Measurements from ENCODE around the gene SLX4IP. TPM values are rescaled to one million over a fixed set of nuclear protein-coding genes. Genes with fewer than 3 reads are reported as not detected.

The SLX4IP gene
- total and polyA plus RNA-seq, 2 donors (not counting 1 experiment from before 2014, with no cell fraction given), result 2.0 to 8.1 TPM

DNA sequence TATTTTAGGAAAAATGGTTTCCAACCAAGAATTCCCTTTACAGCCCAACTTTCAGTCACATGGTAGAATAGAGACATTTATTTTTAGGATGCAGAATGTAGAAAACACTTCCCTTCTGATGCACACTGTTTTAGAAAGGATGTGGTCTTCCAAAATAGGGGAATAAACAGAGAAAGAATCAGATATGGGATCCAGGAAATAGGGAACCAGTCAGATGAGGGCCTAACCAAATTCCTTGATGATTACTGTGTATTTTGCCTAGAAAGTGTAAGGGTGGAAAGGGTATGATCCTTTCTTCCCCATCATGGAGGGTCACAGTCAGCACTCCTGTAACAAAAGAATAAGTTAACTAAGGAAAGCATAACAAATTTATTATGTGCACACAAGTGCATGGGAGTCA, 27.4 kb downstream of the SLX4IP start:
- H3K4me1 Mint-ChIP-seq, result no peaks in the 10 kb centered on the region

DNA sequence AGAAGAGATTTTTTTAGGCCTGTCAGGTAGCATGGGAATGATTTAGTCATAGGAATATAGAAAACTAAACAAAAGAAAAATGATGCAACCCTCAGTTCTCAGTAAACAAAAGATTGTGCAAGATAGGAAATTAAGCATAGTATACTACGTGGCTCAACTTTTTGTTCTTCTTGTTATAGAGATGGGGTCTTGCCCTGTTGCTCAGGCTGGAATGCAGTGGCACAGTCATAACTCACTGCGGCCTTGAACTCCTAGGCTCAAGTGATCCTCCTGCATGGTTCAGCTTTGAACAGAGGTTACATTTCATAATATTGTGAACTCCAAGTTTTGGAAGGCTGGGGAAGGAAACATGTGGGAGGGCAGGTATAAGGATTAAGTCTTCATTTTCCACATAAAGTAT, 28.5 kb downstream of the SLX4IP start:
- H3K27ac ChIP-seq (ENCODE audit: low read length in 2 of 2), result no peak overlapping the region
- H3K4me1 Mint-ChIP-seq, result no peaks in the 10 kb centered on the region

More for the DNA sequence above, 27.4 kb downstream of the SLX4IP start:
- peaks cover 0 to 3% (median 2%) of the 10 kb centered on the region in 3 donors for H3K9me3 ChIP-seq (ENCODE audit: control extremely low read depth in 1 of 3, control insufficient read depth in 2 of 3, insufficient read depth in 1 of 3, low read length in 2 of 3)
- Mint-ChIP-seq H3K4me3 (no peak overlapping the region), H3K9me3 (ENCODE audit: insufficient read depth) (no peaks in the 10 kb centered on the region), H3K27me3 (no peaks in the 10 kb centered on the region), H3K27ac (no peak overlapping the region)
- intact Hi-C loops (cut with micrococcal nuclease), result no loop called here
- no peak overlapping the region for H3K27ac ChIP-seq (ENCODE audit: low read length in 2 of 2)
- ChIA-PET CTCF (no interaction called here), POLR2A (no interaction called here)
- H3K79me2 ChIP-seq (ENCODE audit: control insufficient read depth, insufficient read depth, low read length), result peaks cover 26% of the 10 kb centered on the region
- no peak overlapping the region for H3K4me3 ChIP-seq (ENCODE audit: control extremely low read depth in 1 of 5, extremely low read depth in 1 of 5, insufficient read depth in 1 of 5, low read depth in 2 of 5, low read length in 4 of 5)
- H2AFZ ChIP-seq (ENCODE audit: insufficient read depth, low read depth, low read length, poor library complexity, severe bottlenecking), result no peak overlapping the region
- H3K4me1 ChIP-seq (ENCODE audit: control insufficient read depth in 2 of 2, insufficient read depth in 2 of 2, low read length in 2 of 2), result no peaks in the 10 kb centered on the region
- DNase-seq, result no peak
- H4K20me1 ChIP-seq (ENCODE audit: control insufficient read depth, insufficient read depth, low read length, poor library complexity, severe bottlenecking), result peaks cover 7% of the 10 kb centered on the region
- H3K27me3 ChIP-seq (replicated peaks in 1 of 4; ENCODE audit: control extremely low read depth in 1 of 4, control insufficient read depth in 3 of 4, insufficient read depth in 4 of 4, low read length in 3 of 4), result no peaks in the 10 kb centered on the region
- no peak overlapping the region for H3K4me2 ChIP-seq (replicated peaks; ENCODE audit: low read depth, low read length, poor library complexity, severe bottlenecking)
- no peaks in the 10 kb centered on the region for H3K36me3 ChIP-seq (replicated peaks in 1 of 2; ENCODE audit: control extremely low read depth in 1 of 2, control insufficient read depth in 1 of 2, extremely low read depth in 1 of 2, insufficient read depth in 2 of 2, low read length in 1 of 2)
- TF ChIP-seq, protein P1, sequence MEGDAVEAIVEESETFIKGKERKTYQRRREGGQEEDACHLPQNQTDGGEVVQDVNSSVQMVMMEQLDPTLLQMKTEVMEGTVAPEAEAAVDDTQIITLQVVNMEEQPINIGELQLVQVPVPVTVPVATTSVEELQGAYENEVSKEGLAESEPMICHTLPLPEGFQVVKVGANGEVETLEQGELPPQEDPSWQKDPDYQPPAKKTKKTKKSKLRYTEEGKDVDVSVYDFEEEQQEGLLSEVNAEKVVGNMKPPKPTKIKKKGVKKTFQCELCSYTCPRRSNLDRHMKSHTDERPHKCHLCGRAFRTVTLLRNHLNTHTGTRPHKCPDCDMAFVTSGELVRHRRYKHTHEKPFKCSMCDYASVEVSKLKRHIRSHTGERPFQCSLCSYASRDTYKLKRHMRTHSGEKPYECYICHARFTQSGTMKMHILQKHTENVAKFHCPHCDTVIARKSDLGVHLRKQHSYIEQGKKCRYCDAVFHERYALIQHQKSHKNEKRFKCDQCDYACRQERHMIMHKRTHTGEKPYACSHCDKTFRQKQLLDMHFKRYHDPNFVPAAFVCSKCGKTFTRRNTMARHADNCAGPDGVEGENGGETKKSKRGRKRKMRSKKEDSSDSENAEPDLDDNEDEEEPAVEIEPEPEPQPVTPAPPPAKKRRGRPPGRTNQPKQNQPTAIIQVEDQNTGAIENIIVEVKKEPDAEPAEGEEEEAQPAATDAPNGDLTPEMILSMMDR (IDR thresholded peaks at IDR 0.05), result no peak
- no peak for TF ChIP-seq EZH2 (IDR thresholded peaks at IDR 0.05; ENCODE audit: borderline replicate concordance, insufficient read depth, low read depth, low read length, poor library complexity, severe bottlenecking)
- no peak overlapping the region for H3K9ac ChIP-seq (ENCODE audit: low read length)
- no peak for ATAC-seq (ENCODE audit: low read depth)

More for the DNA sequence above, 28.5 kb downstream of the SLX4IP start:
- Histone ChIP-seq H3K79me2 (ENCODE audit: control insufficient read depth, insufficient read depth, low read length) (peaks cover 18% of the 10 kb centered on the region), H4K20me1 (ENCODE audit: control insufficient read depth, insufficient read depth, low read length, poor library complexity, severe bottlenecking) (peaks cover 7% of the 10 kb centered on the region), H3K4me3 (ENCODE audit: control extremely low read depth in 1 of 5, extremely low read depth in 1 of 5, insufficient read depth in 1 of 5, low read depth in 2 of 5, low read length in 4 of 5) (no peak overlapping the region), H3K4me1 (ENCODE audit: control insufficient read depth in 2 of 2, insufficient read depth in 2 of 2, low read length in 2 of 2) (no peaks in the 10 kb centered on the region), H3K4me2 (replicated peaks; ENCODE audit: low read depth, low read length, poor library complexity, severe bottlenecking) (no peak overlapping the region), H2AFZ (ENCODE audit: insufficient read depth, low read depth, low read length, poor library complexity, severe bottlenecking) (no peak overlapping the region), H3K9ac (ENCODE audit: low read length) (no peak overlapping the region), H3K36me3 (replicated peaks in 1 of 2; ENCODE audit: control extremely low read depth in 1 of 2, control insufficient read depth in 1 of 2, extremely low read depth in 1 of 2, insufficient read depth in 2 of 2, low read length in 1 of 2) (no peaks in the 10 kb centered on the region), H3K9me3 (ENCODE audit: control extremely low read depth in 1 of 3, control insufficient read depth in 2 of 3, insufficient read depth in 1 of 3, low read length in 2 of 3) (no peaks in the 10 kb centered on the region), H3K27me3 (replicated peaks in 1 of 4; ENCODE audit: control extremely low read depth in 1 of 4, control insufficient read depth in 3 of 4, insufficient read depth in 4 of 4, low read length in 3 of 4) (no peaks in the 10 kb centered on the region)
- CTCF ChIA-PET, result no interaction called here
- no peak overlapping the region for H3K27ac Mint-ChIP-seq
- TF ChIP-seq, protein P1 (IDR thresholded peaks at IDR 0.05), result no peak
- no peak for TF ChIP-seq EZH2 (IDR thresholded peaks at IDR 0.05; ENCODE audit: borderline replicate concordance, insufficient read depth, low read depth, low read length, poor library complexity, severe bottlenecking)
- H3K4me3 Mint-ChIP-seq, result no peak overlapping the region
- DNase-seq (no peak), ATAC-seq (ENCODE audit: low read depth) (no peak)
- no peaks in the 10 kb centered on the region for H3K9me3 Mint-ChIP-seq (ENCODE audit: insufficient read depth)
- intact Hi-C loops (cut with micrococcal nuclease), result no loop called here
- H3K27me3 Mint-ChIP-seq, result no peaks in the 10 kb centered on the region
- POLR2A ChIA-PET, result no interaction called here
- 100% methylated on average over 1 of the region's 2 CpGs for WGBS (ENCODE audit: insufficient coverage)

Data from B cell (primary cell).